GM18907 (cell line): Measurements from ENCODE around the gene IFNAR2.
"Not testable (repeated sequence)": the region's sequence is repeated elsewhere in the genome, so short reads cannot be mapped to it uniquely, and the experiment has no call there.

Source experiments
- ATAC-seq: cut with Tn5 transposase; IDR thresholded peaks from one replicate; pipeline ENCODE4 v1.9.1; 2021; ENCODE audit warnings: mild to moderate bottlenecking, moderate library complexity; ENCODE audit not compliant: unreplicated experiment

Gene IFNAR2

DNA sequence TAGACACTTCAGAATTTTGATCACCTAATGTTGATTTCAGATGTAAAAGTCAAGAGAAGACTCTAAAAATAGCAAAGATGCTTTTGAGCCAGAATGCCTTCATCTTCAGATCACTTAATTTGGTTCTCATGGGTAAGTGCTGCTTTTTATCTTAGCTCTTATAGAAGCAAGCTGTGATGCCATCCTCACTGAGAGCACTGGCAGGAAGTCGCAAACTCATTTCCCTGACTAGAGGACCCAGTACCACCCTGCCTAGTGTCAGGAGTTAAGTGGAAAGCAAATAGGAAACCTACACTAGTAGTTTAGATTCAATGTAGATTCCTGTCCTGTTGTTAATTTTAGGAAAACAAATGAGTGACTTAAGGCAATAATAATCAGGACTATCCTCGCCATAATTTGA lies 12.1 kb downstream of the IFNAR2 start:
- ATAC-seq, result no peak

DNA sequence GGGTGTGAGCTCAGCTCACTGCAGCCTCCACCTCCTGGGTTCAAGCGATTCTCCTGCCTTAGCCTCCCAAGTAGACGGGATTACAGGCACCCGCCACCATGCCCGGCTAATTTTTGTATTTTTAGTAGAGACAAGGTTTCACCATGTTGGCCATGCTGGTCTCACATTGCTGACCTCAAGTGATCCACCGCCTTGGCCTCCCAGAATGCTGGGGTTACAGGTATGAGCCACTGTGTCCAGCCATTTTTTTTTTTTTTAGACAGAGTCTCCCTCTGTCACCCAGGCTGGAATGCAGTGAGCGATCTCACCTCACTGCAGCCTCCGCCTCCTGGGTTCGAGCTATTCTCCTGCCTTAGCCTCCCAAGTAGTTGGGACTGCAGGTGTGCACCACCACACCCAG lies 13.1 kb downstream of the IFNAR2 start:
- ATAC-seq, result not testable (repeated sequence)

DNA sequence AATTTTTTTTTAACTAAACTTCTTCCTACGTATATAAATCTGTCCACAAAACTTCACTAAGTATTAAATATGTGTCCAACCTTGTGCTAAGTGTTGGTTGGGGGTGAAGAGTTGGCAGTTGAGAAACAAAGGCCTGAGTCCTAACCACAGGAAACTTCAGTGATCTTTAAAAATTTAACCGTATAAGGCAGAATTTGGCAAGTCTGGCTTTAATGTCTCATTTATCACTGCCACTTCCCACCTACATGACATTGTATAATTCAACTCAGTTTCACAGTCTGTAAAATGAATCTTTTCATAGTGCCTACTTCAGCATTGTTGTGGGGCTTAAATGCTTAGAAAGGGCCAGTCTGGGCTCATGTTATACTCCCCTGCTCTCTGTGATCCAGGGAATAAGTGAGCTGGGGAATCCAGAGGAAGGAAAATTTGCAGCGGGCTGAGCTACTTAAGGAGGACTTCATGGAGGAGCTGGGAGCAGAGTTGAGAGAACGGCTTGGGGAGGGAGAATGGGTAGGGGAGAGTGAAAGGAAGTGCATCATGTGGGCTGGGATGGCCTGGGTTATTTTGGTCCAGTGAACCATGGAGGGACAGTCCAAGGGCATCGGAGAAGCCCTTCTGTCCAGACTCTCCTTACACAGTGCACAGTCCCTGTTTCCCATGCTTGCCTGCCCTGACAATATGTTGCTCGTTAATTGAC lies 14.5 kb downstream of the IFNAR2 start:
- ATAC-seq, result no peak

DNA sequence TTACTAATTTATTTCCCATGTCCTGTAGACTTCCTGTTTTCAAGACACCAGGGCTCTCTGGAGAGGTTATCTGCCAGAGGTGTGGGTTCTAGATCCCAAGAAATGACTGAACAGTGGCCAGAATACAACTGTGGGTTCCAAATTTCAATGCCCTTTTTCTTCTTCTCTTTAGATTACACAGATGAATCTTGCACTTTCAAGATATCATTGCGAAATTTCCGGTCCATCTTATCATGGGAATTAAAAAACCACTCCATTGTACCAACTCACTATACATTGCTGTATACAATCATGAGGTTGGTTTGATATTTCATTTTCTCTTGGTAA lies 15.0 kb downstream of the IFNAR2 start:
- ATAC-seq, result no peak

DNA sequence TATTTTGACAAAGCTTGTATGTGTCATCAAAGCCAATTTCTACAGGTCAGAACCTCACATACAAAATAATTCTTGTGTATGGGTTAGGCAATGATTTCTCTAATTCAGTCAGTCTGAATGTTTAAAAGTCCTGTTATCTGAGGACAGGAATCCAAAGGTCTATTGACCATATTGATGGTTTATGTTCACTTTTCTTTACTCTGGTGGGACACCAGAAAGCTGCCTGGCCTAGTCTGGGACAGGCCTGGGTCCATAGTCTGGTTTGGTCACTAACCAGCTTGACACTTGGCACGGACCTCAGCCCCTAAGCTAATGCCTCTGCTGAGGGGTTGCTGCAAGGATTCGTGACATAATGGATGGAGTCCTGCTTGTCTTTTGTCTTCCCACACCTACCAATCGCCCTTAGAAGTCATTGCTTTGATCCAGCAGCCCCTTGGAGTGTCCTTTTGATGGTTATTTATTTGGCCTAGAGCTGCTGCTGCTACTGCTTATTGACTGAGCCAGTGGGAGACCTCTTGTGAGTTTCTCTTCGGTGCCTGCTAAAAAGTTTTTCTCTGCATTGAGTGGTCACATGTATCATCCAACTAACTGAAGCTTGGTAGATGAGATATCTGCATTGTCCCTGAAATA lies 15.7 kb downstream of the IFNAR2 start:
- ATAC-seq, result no peak

DNA sequence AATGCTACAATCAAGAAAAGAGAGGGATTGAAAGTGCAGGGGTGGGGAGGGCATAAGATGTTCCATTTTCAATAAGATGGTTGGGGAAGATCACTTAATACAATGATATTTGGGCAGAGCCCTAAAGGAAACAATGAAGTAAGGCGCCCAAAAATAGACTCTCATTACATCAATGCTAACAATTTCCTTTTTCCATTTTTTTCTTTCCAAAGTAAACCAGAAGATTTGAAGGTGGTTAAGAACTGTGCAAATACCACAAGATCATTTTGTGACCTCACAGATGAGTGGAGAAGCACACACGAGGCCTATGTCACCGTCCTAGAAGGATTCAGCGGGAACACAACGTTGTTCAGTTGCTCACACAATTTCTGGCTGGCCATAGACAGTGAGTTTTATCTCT lies 16.8 kb downstream of the IFNAR2 start:
- no peak for ATAC-seq

DNA sequence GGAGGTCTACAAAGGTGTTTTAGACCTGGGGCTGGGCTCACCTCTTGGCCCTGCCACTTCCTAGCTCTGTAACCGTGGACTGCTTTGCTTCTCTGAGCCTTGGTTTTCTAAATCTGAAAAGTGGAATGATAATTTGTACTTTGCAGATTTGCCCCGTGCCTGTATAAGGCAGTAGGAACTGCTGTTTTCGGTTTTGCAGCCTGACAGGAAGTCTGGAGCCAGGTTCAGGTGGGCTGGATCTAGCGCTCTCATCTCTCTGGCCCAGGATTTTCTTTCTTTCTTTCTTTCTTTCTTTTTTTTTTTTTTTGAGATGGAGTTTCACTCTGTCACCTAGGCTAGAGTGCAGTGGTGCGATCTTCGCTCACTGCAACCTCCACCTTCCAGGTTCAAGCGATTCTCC lies 17.2 kb downstream of the IFNAR2 start:
- ATAC-seq, result no peak

DNA sequence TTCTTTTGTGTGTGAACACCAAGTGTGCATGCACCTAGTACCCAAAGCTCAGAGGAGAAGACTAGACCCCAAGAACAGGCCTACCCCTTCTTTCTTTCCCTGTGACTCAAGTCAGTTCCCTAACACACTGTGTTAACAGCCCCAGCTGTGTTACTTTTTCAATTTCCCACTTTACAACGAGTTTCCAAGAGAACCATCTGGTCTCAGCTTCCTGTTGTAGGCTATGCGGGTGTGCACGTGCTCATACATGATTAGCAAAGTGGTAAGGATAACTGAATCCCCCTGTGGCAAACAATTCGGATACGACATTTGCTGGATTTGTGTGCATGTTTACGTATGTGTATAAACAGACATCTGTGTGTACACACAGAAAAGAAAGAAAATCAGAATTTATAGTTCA lies 17.9 kb downstream of the IFNAR2 start:
- ATAC-seq, result no peak

DNA sequence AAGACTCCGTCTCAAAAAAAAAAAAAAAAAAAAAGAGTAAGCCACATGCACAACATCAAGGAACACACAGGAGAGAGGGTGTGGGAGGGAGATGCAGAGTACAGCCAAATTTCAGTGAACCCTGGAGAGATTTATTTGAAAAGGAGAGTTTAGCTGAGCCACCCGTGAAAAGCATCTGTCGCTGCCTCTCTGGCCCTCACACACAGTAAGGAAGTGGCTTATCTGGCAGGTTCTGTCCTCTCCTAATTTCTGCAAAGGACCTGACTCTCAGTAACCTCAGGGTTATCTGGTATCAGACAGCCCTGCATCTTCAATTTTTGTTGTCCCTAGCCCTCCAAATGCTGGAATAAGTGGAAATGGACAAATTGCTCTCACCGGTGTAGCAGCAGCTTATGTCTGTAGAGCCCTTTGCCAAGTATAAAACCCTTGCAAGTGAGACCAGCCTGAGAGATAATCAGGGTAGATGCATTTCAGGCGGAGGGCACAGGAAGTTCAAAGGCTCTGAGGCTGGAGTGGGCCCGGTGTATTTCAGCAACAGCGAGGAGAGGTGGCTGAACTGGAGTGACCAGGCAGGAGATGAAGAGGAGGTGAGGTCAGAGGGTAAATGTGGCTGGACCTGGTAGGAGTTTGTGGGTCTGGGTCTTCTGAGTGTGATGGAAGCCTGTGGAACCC lies 19.7 kb downstream of the IFNAR2 start:
- ATAC-seq, result no peak

DNA sequence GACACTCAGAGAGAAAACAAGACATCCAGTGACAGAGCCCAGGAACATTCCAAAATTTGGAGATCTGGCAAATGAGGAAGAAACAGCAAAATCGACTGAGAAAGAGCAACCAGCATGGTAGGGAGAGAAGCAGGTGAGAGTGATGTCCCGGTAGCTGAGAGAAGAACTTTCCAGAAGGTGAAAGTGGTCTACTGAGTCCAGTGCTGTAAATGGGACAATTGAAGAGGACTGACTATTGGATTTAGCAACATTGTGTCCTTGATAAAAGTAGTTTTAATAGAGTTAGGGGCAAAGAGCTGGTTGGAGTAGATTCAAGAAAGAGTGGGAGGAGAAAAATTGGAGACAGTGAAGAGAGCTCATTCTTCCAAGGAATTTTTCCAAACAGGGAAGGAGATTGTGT lies 21.4 kb downstream of the IFNAR2 start:
- ATAC-seq, result no peak

DNA sequence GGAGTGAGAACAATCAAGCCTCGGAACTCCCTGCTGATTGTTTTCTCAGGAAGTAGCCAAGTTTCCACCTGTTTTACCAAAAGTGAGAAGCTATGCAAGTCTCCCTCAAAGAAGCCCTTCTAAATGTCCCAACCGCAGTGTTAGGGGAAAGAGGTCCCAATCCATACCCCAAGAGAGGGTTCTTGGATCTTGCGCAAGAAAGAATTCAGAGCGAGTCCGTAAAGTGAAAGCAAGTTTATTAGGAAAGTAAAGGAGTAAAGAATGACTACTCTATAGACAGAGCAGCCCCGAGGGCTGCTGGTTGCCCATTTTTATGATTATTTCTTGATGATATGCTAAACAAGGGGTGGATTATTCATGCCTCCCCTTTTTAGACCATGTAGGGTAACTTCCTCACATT lies 23.6 kb downstream of the IFNAR2 start:
- not testable (repeated sequence) for ATAC-seq

DNA sequence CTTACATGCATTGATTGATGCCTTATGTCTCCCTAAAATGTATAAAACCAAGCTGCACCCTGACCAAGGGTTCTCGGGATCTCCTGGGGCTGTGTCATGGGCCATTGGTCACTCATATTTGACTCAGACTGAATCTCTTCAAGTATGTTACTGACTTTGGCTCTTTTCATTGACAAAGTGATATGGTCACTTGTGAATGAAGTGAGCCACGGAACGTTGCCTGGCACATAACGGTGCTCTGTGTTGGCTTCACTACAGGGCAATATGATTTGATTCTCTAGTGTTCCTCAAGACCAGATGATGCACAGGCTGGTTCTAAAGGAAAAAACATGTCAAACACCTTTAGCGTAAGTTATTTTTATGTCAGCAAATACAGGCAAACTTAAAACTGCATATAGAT lies 25.0 kb downstream of the IFNAR2 start:
- no peak for ATAC-seq

DNA sequence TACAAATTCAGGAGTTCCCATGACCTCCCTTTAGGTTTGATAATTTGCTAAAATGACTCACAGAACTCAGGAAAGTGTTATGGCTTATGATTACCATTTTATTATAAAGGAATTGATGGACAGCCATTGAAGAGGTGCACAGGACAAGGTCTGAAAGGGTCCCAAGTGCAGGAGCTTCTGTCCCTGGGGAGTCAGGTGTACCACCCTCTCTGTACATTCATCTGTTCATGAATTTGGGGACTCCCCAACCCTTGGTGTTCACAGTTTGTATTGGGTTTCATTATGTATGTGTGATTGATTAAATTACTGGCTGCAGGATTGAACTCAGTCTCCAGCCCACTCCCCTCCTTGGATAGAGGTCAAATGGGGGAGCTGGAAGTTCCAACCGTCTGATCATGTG lies 25.7 kb downstream of the IFNAR2 start:
- no peak for ATAC-seq

DNA sequence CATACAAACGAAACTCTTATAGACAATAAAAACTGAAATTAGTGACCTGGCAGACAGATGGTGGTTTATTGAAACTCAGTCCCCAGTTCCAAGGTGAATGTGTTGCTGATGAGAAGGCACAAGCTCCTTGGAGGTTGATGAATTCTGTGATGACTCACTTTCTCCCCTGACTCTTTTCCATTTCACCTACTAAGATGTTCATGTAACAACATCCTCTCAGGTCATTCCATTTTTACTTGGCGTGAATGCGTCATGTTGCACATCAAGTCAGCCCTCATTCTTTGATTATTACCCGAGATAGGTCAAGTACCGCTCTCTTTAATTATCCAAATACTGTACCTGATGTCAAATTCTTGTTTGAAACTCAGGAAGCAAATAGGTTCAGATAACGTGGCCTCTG lies 26.3 kb downstream of the IFNAR2 start:
- no peak for ATAC-seq

DNA sequence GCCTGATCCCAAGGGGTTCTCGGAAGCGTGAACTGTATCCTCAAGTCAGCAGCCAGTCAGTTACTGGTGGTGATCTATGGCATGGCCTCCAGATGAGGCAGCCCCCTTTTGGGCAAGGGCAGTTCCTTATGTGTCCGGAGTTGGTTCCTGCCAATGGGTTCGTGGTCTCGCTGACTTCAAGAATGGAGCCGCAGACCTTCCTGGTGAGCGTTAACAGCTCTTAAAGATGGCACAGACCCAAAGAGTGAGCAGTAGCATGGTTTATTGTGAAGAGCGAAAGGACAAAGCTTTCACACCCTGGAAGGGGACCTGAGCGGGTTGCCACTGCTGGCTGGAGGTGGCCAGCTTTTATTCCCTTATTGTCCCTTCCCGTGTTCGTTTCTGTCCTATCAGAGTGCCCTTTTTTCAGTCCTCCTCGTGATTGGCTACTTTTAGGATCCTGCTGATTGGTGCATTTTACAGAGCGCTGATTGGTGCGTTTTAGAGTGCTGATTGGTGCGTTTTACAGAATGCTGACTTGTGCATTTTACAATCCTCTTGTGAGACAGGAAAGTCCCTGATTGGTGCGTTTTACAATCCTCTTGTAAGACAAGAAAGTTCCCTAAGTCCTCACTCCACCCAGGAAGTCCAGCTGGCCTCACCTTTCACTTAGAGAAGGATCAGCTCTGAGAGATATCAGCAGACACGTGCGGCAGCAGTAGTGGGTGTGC lies 27.5 kb downstream of the IFNAR2 start:
- no peak for ATAC-seq

DNA sequence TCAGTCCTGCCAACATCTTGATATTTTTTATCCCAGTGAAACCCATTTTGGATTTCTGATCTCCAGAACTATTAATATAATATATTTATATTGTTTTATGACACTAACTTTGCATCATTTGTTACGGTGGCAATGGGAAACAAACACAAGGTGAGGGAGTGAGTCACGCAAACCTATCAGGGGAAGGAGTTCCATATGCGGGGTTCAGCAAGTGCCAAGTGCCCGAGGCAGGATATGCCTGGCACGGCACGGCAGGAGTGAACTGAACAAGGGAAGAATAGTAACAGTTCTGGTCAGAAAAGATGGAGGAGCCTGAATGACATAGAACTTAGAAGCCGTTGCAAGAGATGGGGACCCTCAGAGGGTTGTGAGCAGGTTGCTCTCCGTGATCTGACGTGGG lies 28.7 kb downstream of the IFNAR2 start:
- ATAC-seq, result no peak

DNA sequence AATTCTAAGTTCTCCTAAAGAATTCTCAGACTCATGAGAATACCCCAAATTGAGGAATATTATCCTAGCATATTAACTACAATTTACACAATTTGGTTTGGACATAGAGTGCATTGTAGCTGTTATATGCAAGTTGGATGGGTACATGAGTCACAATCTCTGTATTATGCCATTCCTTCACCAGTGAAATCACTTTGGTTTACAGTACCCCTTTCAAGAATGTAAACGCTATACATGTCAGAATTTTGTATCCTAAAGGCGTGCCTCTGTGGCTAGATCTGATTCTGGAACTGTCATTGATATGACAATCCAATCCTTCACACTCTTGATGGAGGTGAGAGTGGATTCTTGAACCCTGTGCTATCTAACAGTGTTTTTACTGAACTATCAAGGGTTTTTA lies 29.7 kb downstream of the IFNAR2 start:
- no peak for ATAC-seq

DNA sequence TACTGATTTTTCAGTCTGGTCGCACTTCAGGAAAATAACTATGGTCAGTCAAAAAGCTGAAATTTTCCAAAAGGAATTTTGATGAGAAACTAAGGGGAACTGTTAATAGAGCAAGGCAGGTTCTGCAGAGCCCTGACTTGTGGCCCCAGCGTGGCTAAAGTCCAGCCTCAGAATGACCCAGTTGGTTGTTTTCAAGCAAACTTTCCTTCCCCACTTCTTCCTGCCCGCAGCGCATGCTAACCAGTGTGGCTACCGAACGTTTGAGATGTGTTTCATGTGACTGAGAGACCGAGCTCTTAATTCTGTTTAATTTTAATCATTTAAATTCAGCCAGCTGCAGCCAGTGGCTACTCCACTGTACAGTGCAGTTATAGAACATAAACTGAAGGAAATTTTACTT lies 30.3 kb downstream of the IFNAR2 start:
- no peak for ATAC-seq

DNA sequence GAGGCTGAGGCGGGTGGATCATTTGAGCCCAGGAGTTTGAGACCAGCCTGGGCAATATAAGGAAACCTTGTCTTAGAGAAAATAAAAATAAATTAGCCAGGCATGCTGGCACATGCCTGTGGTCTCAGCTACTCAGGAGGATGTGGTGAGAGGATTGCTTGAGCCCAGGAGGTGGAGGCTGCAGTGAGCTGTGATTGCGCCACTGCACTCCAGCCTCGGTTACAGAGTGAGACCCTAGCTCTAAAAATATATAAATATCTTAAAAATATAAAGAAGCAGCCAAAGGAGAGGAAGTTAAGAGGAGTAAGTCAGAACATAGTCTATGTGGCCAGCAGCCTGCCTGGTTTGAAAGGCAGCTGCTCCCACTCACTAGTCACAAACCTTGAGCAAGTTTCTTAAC lies 31.9 kb downstream of the IFNAR2 start:
- ATAC-seq, result no peak

DNA sequence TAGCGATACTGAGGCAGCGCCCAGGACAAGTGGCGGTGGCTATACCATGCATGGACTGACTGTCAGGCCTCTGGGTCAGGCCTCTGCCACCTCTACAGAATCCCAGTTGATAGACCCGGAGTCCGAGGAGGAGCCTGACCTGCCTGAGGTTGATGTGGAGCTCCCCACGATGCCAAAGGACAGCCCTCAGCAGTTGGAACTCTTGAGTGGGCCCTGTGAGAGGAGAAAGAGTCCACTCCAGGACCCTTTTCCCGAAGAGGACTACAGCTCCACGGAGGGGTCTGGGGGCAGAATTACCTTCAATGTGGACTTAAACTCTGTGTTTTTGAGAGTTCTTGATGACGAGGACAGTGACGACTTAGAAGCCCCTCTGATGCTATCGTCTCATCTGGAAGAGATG lies 33.2 kb downstream of the IFNAR2 start:
- no peak for ATAC-seq

DNA sequence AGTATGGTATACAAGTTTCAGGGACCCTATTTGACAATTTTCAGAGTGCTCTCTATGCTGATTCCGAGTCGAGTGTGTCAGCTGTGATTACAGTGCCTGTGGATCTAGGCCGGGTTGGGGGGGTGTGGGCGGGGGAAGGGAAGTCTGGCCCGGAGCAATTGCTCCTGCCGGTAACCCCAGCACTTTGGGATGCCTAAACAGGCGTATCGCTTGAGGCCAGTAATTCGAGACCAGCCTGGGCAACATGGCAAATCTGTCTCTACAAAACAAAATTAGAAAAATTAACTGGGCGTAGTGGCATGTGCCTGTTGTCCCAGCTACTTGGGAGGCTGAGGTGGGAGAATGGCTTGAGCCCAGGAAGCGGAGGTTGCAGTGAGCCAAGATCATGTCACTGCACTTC lies 34.8 kb downstream of the IFNAR2 start:
- ATAC-seq, result no peak

DNA sequence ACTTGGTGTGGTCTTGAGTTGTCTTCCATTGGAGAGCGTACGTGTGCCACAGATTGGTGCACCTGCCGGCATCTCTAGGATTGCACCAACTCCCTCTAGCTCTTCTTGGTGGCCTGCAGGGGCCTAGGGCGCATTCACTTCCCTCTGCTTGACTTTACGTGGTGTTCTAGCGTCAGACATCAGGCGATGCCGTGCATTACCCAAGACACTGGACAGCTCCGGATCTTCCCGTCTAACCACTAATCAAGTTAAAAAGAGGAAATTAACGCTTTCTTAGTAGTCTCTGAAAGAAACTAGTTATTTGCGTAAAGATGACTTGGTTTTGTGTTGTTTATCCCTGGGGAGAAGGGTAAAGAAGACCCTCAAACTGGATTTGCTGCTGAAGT lies 35.9 kb downstream of the IFNAR2 start:
- ATAC-seq, result peak; percentile 28
